ENCODE results near the gene FHAD1. TPM values are rescaled to one million over a fixed set of nuclear protein-coding genes. Genes with fewer than 3 reads are reported as not detected.

The FHAD1 gene
- total RNA-seq, 1 experiment from 2014 or later, result 1.9 TPM

GRCh38 chr1:15287035-15287979 lies 40.3 kb downstream of the FHAD1 start:
- H3K4ac ChIP-seq (ENCODE audit: low read depth, low read length), result no peak overlapping the region
- H2BK5ac ChIP-seq (ENCODE audit: insufficient read length, low read length), result no peak overlapping the region
- no peak overlapping the region for H2AK5ac ChIP-seq (ENCODE audit: insufficient read length, low read length)
- H2AFZ ChIP-seq (ENCODE audit: low read length), result no peak overlapping the region
- H3T11ph ChIP-seq (ENCODE audit: low read length), result no peak overlapping the region
- no peak overlapping the region for H2BK12ac ChIP-seq (ENCODE audit: insufficient read length, low read depth, low read length)
- no peaks in the 10 kb centered on the region for H3K79me1 ChIP-seq (ENCODE audit: insufficient read depth, low read depth, low read length, poor library complexity, severe bottlenecking)
- H3K27ac ChIP-seq (ENCODE audit: insufficient read length, low read depth, low read length), result no peak overlapping the region
- H3K9ac ChIP-seq (ENCODE audit: extremely low read depth, insufficient read length, low read length), result no peak overlapping the region
- H3K36me3 Mint-ChIP-seq (ENCODE audit: insufficient read depth in 1 of 3, low read depth in 3 of 3), result no peaks in the 10 kb centered on the region
- no peaks in the 10 kb centered on the region for H3K27me3 ChIP-seq (ENCODE audit: insufficient read depth, low read length)
- H4K5ac ChIP-seq (ENCODE audit: insufficient read length, low read depth, low read length), result no peak overlapping the region
- H3K4me2 ChIP-seq (ENCODE audit: insufficient read depth, insufficient read length, low read length), result no peak overlapping the region
- peaks cover 0 to 5% of the 10 kb centered on the region in 2 experiments; a peak in 2 of 4 replicates for H3K4me1 Mint-ChIP-seq
- no peak for TF ChIP-seq CTCF (conservative IDR thresholded peaks at IDR 0.05)
- no peak overlapping the region for H4K8ac ChIP-seq (replicated peaks; ENCODE audit: insufficient read length, low read depth, low read length)
- H3K9me3 ChIP-seq (ENCODE audit: control insufficient read depth, low read depth, low read length), result no peaks in the 10 kb centered on the region
- H3K79me2 ChIP-seq (ENCODE audit: insufficient read depth, low read length), result no peaks in the 10 kb centered on the region
- H3K4me1 ChIP-seq (ENCODE audit: insufficient read depth, low read length), result no peaks in the 10 kb centered on the region
- H3K9me3 Mint-ChIP-seq, result no peaks in the 10 kb centered on the region
- no peak overlapping the region for H2BK15ac ChIP-seq (ENCODE audit: low read depth, low read length)
- no peak overlapping the region for H2BK120ac ChIP-seq (ENCODE audit: low read depth, low read length, poor library complexity, severe bottlenecking)
- H3K18ac ChIP-seq (ENCODE audit: insufficient read length, low read depth, low read length), result no peak overlapping the region
- H3K23me2 ChIP-seq (ENCODE audit: insufficient read length, low read depth, low read length, poor library complexity, severe bottlenecking), result no peaks in the 10 kb centered on the region
- peaks cover 21% of the 10 kb centered on the region for H3K27me3 Mint-ChIP-seq (ENCODE audit: low read depth)
- H3K56ac ChIP-seq (ENCODE audit: insufficient read length, low read depth, low read length), result no peak overlapping the region
- no peak overlapping the region for H3K4me3 Mint-ChIP-seq
- no peak overlapping the region for H3K27ac Mint-ChIP-seq
- no peak overlapping the region for H3K14ac ChIP-seq (ENCODE audit: insufficient read depth, low read length)
- H2BK20ac ChIP-seq (ENCODE audit: low read depth, low read length, poor library complexity, severe bottlenecking), result no peak overlapping the region
- H3K23ac ChIP-seq (ENCODE audit: insufficient read length, low read depth, low read length), result no peak overlapping the region
- H4K20me1 ChIP-seq (ENCODE audit: control insufficient read depth, insufficient read depth, insufficient read length), result no peaks in the 10 kb centered on the region
- no peak for DNase-seq
- WGBS (ENCODE audit: extremely low coverage, insufficient read length, low lambda C conversion rate), result no CpG with 5 or more reads among the region's 9 CpGs
- H4K91ac ChIP-seq (ENCODE audit: insufficient read length, low read depth, low read length), result no peak overlapping the region
